Ascending aorta (tissue), 2 donors: ENCODE data around the gene TREM1. TPM values are rescaled to one million over a fixed set of nuclear protein-coding genes. Genes with fewer than 3 reads are reported as not detected.

ENCODE experiments used
- DNase-seq, 2 donors: peaks; one replicate each; pipeline ENCODE4 v3.0.0-alpha.2; 2019; ENCODE audit warnings: low spot score in 2 of 2
- H3K27ac ChIP-seq, 2 donors: fragments of 200-600 bp; sonication (generic); one replicate each; pipeline ENCODE4 v1.5.1; 2016 to 2017; ENCODE audit warnings: mild to moderate bottlenecking in 1 of 2
- H3K27me3 ChIP-seq: fragments of 200-600 bp; sonication (generic); one replicate; pipeline ENCODE4 v1.5.1; 2017
- H3K36me3 ChIP-seq, 2 donors: fragments of 200-600 bp; sonication (generic); one replicate each; pipeline ENCODE4 v1.5.1; 2016
- H3K4me1 ChIP-seq, 2 donors: fragments of 200-600 bp; sonication (generic); one replicate each; pipeline ENCODE4 v1.5.1; 2016 to 2017; ENCODE audit warnings: mild to moderate bottlenecking in 1 of 2
- H3K4me3 ChIP-seq, 2 donors: fragments of 200-600 bp; sonication (generic); one replicate each; pipeline ENCODE4 v1.5.1; 2016 to 2017; ENCODE audit warnings: mild to moderate bottlenecking in 1 of 2
- H3K9me3 ChIP-seq, 2 donors: fragments of 200-600 bp; sonication (generic); one replicate each; pipeline ENCODE4 v1.5.1; 2016
- intact Hi-C: fragments of 100-400 bp; cut with DNase I; formaldehyde crosslinking; loops from one replicate; pipeline ENCODE4 v1.15.1; 2023
- total RNA-seq: library from RNA; depleted of rRNA; stranded (reverse); fragments of >200 nt; gene quantifications from one replicate; pipeline ENCODE4 v1.1.0, GENCODE V29; 2016
- TF ChIP-seq, protein P1 (sequence below), 3 experiments: fragments of 200-600 bp in 2 of 3; fragments of 450-650 bp in 1 of 3; sonication (generic) in 2 of 3; IDR thresholded peaks; one replicate each; pipeline ENCODE4 v1.5.1; 2016 to 2019; ENCODE audit warnings: antibody characterized with exemption in 3 of 3, mild to moderate bottlenecking in 1 of 3, moderate library complexity in 1 of 3

The TREM1 gene
- total RNA-seq, 1 donor from 2014 or later, result not detected

DNA sequence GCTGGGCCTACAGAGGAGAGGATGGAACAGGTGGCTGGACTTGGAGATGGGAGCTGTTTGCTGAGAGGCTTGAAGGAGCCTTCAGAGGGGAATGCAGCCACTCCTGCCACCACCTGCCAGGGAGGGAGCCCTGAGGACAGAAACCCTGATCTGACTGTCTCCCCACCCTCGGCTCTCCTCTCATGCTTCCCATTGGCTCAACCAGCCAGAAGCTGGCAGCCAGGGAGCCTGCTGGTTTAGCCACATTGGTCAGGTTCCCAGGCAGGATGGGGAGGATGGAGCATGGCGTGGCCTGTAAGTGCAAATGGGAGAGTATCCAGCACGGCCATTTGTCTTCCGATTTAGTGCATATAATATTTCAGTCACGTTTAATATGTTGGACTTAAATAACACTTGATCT, 12.8 kb downstream of the TREM1 start:
- DNase-seq, result no peak
- no peak overlapping the region for H3K27ac ChIP-seq
- no peaks in the 10 kb centered on the region for H3K4me1 ChIP-seq
- H3K36me3 ChIP-seq, result no peaks in the 10 kb centered on the region
- H3K9me3 ChIP-seq, result no peaks in the 10 kb centered on the region
- intact Hi-C loops, result no loop called here
- no peak overlapping the region for H3K4me3 ChIP-seq
- no peaks in the 10 kb centered on the region for H3K27me3 ChIP-seq
- TF ChIP-seq, protein P1, sequence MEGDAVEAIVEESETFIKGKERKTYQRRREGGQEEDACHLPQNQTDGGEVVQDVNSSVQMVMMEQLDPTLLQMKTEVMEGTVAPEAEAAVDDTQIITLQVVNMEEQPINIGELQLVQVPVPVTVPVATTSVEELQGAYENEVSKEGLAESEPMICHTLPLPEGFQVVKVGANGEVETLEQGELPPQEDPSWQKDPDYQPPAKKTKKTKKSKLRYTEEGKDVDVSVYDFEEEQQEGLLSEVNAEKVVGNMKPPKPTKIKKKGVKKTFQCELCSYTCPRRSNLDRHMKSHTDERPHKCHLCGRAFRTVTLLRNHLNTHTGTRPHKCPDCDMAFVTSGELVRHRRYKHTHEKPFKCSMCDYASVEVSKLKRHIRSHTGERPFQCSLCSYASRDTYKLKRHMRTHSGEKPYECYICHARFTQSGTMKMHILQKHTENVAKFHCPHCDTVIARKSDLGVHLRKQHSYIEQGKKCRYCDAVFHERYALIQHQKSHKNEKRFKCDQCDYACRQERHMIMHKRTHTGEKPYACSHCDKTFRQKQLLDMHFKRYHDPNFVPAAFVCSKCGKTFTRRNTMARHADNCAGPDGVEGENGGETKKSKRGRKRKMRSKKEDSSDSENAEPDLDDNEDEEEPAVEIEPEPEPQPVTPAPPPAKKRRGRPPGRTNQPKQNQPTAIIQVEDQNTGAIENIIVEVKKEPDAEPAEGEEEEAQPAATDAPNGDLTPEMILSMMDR (IDR thresholded peaks at IDR 0.05), result no peak

DNA sequence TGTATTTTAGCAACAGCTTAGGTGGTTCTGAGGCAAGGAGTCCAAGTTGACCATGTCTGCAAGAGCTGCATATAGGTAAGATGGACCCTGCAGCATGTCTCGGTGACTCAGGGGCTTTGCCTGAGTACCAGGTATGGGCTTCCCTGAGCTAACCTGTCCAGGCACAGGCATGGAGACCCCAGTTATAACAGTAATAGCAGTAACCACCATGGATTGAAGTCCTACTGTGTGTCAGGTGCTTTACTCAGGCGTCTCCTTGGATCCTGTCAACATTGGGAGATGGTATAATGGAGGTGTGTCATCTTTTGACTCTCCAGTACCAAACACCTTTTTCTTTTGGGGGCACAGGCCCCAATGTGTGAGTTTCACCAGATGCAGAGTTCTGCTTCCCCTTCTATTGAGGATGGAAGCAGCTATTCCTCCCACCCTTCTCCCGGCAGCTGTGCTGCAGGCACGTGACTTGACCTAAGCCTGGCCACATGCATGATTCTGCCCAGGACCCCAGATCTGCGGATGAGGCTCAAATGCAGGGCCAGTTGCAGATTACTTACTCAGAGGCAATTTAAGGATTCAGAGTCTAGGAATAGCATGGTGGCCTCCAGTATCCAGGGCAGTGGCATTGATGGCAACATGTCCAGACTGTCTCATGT, 13.8 kb downstream of the TREM1 start:
- TF ChIP-seq, protein P1 (IDR thresholded peaks at IDR 0.05), result no peak
- intact Hi-C loops, result no loop called here
- Histone ChIP-seq H3K9me3 (no peaks in the 10 kb centered on the region), H3K36me3 (no peaks in the 10 kb centered on the region), H3K4me3 (no peak overlapping the region), H3K27me3 (no peaks in the 10 kb centered on the region), H3K4me1 (no peaks in the 10 kb centered on the region), H3K27ac (no peak overlapping the region)
- no peak for DNase-seq

DNA sequence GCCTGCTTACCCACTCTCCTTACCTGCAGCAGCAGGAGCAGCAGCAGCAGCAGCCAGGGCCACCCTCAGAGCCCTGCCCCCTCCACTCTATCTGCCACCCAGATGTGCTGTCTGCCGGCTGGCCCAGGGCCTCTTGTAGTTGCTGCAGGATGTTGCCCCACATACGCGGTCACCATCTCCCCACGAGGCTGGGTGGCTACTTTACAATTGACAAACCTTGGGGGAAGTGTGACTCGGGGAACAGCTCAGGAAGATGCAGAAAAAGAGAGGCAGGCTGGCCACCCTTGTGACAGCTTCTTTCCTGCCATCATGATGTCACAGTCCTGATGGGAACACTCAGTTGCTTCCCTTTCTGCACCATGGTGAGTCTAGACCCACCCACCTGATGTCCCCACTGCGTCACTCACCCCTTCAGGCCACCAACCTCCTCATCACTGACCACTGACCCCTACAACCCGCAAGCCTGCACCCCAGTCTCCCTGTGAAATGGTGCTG, 14.5 kb downstream of the TREM1 start:
- TF ChIP-seq, protein P1 (IDR thresholded peaks at IDR 0.05), result no peak
- peak; percentile 48 to 78 for DNase-seq
- intact Hi-C loops, result no loop called here

DNA sequence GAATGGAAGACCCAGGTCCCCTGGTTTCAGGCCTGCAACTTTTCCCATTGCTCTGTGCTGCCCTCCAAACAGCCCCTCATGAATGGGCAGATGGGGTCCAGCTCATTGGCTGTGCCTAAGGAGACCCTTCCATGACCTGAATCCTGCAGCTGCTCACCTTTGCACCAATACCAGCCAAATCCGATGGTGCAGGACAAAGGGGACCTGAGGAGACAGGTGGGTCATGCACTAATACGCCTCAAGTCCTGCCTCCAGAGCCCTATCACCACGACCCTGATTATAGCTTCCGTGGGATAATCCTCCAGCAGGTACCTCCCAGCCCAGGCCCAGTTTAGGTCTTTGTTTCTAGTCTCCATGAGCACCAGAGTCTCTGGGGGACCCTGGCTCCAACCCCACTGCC, 16.8 kb downstream of the TREM1 start:
- no peak overlapping the region for H3K4me3 ChIP-seq
- no peaks in the 10 kb centered on the region for H3K27me3 ChIP-seq
- H3K9me3 ChIP-seq, result no peaks in the 10 kb centered on the region
- H3K36me3 ChIP-seq, result no peaks in the 10 kb centered on the region
- TF ChIP-seq, protein P1 (IDR thresholded peaks at IDR 0.05), result no peak
- no peak overlapping the region for H3K27ac ChIP-seq
- intact Hi-C loops, result no loop called here
- DNase-seq, result no peak
- no peaks in the 10 kb centered on the region for H3K4me1 ChIP-seq

More for the DNA sequence above, 14.5 kb downstream of the TREM1 start:
- H3K27ac ChIP-seq, result no peak overlapping the region
- no peaks in the 10 kb centered on the region for H3K4me1 ChIP-seq
- no peaks in the 10 kb centered on the region for H3K36me3 ChIP-seq
- no peaks in the 10 kb centered on the region for H3K27me3 ChIP-seq
- H3K4me3 ChIP-seq, result no peak overlapping the region
- no peaks in the 10 kb centered on the region for H3K9me3 ChIP-seq

DNA sequence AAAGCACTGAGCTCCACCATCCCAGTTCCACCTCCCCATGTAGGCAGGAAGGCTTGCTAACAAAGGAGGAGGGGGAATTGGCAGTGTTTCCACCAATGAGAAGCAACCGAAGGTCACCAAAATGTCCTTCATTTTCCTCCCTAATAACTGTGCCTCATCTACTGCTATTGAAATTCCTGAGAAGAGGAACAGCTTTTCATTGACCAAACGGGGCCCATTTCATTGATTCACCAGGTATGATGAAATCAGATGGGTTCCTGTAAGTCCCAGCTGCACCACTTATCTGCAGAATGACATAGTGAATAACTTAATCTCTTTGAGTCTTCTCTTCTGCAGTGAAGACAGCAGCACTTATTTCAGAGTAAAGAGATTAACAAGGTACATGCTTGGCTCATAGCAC, 17.3 kb downstream of the TREM1 start:
- no peak overlapping the region for H3K27ac ChIP-seq
- intact Hi-C loops, result no loop called here
- no peak for DNase-seq

More for the DNA sequence above, 17.3 kb downstream of the TREM1 start:
- no peak overlapping the region for H3K4me3 ChIP-seq
- H3K4me1 ChIP-seq, result no peaks in the 10 kb centered on the region
- TF ChIP-seq, protein P1 (IDR thresholded peaks at IDR 0.05), result no peak
- no peaks in the 10 kb centered on the region for H3K9me3 ChIP-seq
- no peaks in the 10 kb centered on the region for H3K27me3 ChIP-seq
- no peaks in the 10 kb centered on the region for H3K36me3 ChIP-seq
